H1 (cell line): Measurements from ENCODE around the gene FAM171A1. TPM values are rescaled to one million over a fixed set of nuclear protein-coding genes. Genes with fewer than 3 reads are reported as not detected.

Experiments
- CTCF ChIA-PET: fragments of 300-600 bp; sonication (Branson Sonifier 250); formaldehyde crosslinking; loops from one replicate; lab custom pipeline; 2021; ENCODE audit not compliant: partially characterized antibody; lab: Charles Lee
- POLR2A ChIA-PET: fragments of 300-600 bp; sonication (Branson Sonifier 250); formaldehyde crosslinking; loops from one replicate; lab custom pipeline; 2021; ENCODE audit warnings: inconsistent platforms; ENCODE audit not compliant: partially characterized antibody; lab: Charles Lee
- DNase-seq, 2 experiments: peaks; one replicate each; pipeline versions ENCODE4 v3.0.0 to v3.0.0-alpha.2; 2010 to 2022; ENCODE audit warnings: low spot score in 2 of 2, low read depth in 1 of 2, mixed read lengths in 1 of 2
- FAIRE-seq: peaks from 2 replicates; lab custom pipeline; 2011; peaks lifted over from hg19 to GRCh38; lab: Jason Lieb, UNC
- H2AFZ ChIP-seq: 2 replicates; pipeline ENCODE4 v1.8.1; 2012; ENCODE audit warnings: low read length, inconsistent platforms
- H2AK5ac ChIP-seq: 2 replicates; pipeline ENCODE4 v1.6.1; 2013; ENCODE audit warnings: low read depth, low read length
- H2BK120ac ChIP-seq: replicated peaks from 2 replicates; pipeline ENCODE3; 2013; ENCODE audit warnings: low read depth, low read length, inconsistent platforms
- H2BK12ac ChIP-seq: 2 replicates; pipeline ENCODE4 v1.6.1; 2013; ENCODE audit warnings: low read depth, low read length
- H2BK15ac ChIP-seq: 2 replicates; pipeline ENCODE4 v1.6.1; 2013; ENCODE audit warnings: low read length
- H2BK20ac ChIP-seq: 2 replicates; pipeline ENCODE4 v1.6.1; 2013; ENCODE audit warnings: low read length
- H2BK5ac ChIP-seq: 2 replicates; pipeline ENCODE4 v1.6.1; 2013; ENCODE audit warnings: low read depth, low read length
- H3K14ac ChIP-seq: 2 replicates; pipeline ENCODE4 v1.6.1; 2013; ENCODE audit warnings: inconsistent platforms; ENCODE audit not compliant: insufficient read length
- H3K18ac ChIP-seq: 2 replicates; pipeline ENCODE4 v1.6.1; 2013; ENCODE audit warnings: low read length; ENCODE audit errors: extremely low read depth
- H3K23ac ChIP-seq: 2 replicates; pipeline ENCODE4 v1.6.1; 2013; ENCODE audit warnings: inconsistent platforms; ENCODE audit not compliant: insufficient read length
- H3K23me2 ChIP-seq: 2 replicates; pipeline ENCODE4 v1.6.1; 2013; ENCODE audit warnings: low read depth, low read length
- H3K27ac ChIP-seq: 2 replicates; pipeline ENCODE4 v1.6.1; 2011; ENCODE audit warnings: low read depth, low read length, inconsistent platforms
- H3K27me3 ChIP-seq, 4 experiments: replicated peaks in 1 of 4; 1 replicate in 1 of 4; 2 replicates in 3 of 4; pipeline versions ENCODE4 v1.6.1 to v1.8.1; 2011 to 2013; ENCODE audit warnings: low read length in 3 of 4, mild to moderate bottlenecking in 3 of 4, inconsistent platforms in 2 of 4, mixed read lengths in 2 of 4, moderate library complexity in 1 of 4; ENCODE audit not compliant: control insufficient read depth in 3 of 4, insufficient read depth in 3 of 4; ENCODE audit errors: extremely low read depth in 1 of 4
- H3K36me3 ChIP-seq, 4 experiments: 2 replicates each; pipeline versions ENCODE4 v1.6.1 to v1.8.1; 2011 to 2013; ENCODE audit warnings: mild to moderate bottlenecking in 4 of 4, low read length in 3 of 4, moderate library complexity in 2 of 4, control low read depth in 1 of 4, inconsistent platforms in 1 of 4; ENCODE audit not compliant: insufficient read depth in 4 of 4, control insufficient read depth in 2 of 4
- H3K4ac ChIP-seq: replicated peaks from 2 replicates; pipeline ENCODE3; 2013; ENCODE audit warnings: low read length, low read depth, mixed read lengths, inconsistent platforms; ENCODE audit not compliant: insufficient read length
- H3K4me1 ChIP-seq, 4 experiments: replicated peaks in 1 of 4; 1 replicate in 1 of 4; 2 replicates in 3 of 4; pipeline versions ENCODE4 v1.6.1 to v1.8.1; 2011 to 2013; ENCODE audit warnings: low read length in 3 of 4, inconsistent platforms in 2 of 4, mixed read lengths in 1 of 4; ENCODE audit not compliant: insufficient read depth in 4 of 4, control insufficient read depth in 3 of 4
- H3K4me2 ChIP-seq, 2 experiments: 2 replicates each; pipeline versions ENCODE4 v1.6.1 to v1.8.1; 2011 to 2013; ENCODE audit warnings: low read depth in 2 of 2, low read length in 2 of 2, control low read depth in 1 of 2, inconsistent platforms in 1 of 2, mild to moderate bottlenecking in 1 of 2; ENCODE audit not compliant: insufficient read depth in 1 of 2
- H3K4me3 ChIP-seq, 4 experiments: fragments of 200-600, 300-600 bp in 1 of 4; sonication (generic), shearing (Covaris generic), sonication (Bioruptor Twin) in 1 of 4; 2 replicates each; pipeline versions ENCODE4 v1.5.1 to v1.8.1; 2011 to 2016; ENCODE audit warnings: low read length in 4 of 4, low read depth in 3 of 4, control low read depth in 2 of 4, inconsistent platforms in 2 of 4, mild to moderate bottlenecking in 2 of 4, mixed read lengths in 1 of 4, moderate library complexity in 1 of 4; ENCODE audit not compliant: insufficient read depth in 2 of 4; ENCODE audit errors: extremely low read depth in 1 of 4
- H3K56ac ChIP-seq: replicated peaks from 2 replicates; pipeline ENCODE3; 2013; ENCODE audit warnings: low read depth, mild to moderate bottlenecking, mixed read lengths, low read length, inconsistent platforms; ENCODE audit not compliant: insufficient read length
- H3K79me1 ChIP-seq: 2 replicates; pipeline ENCODE4 v1.6.1; 2013; ENCODE audit warnings: low read depth, low read length, control low read depth
- H3K79me2 ChIP-seq, 2 experiments: 2 replicates each; pipeline versions ENCODE4 v1.6.1 to v1.8.1; 2012 to 2013; ENCODE audit warnings: low read length in 2 of 2, mild to moderate bottlenecking in 2 of 2, inconsistent platforms in 1 of 2; ENCODE audit not compliant: insufficient read depth in 2 of 2, control insufficient read depth in 1 of 2
- H3K9ac ChIP-seq, 4 experiments: replicated peaks in 1 of 4; 1 replicate in 1 of 4; 2 replicates in 3 of 4; pipeline versions ENCODE4 v1.6.1 to v1.8.1; 2011 to 2013; ENCODE audit warnings: low read depth in 3 of 4, low read length in 3 of 4, control low read depth in 2 of 4, mild to moderate bottlenecking in 2 of 4, moderate library complexity in 2 of 4, inconsistent platforms in 1 of 4; ENCODE audit errors: extremely low read depth in 1 of 4
- H3K9me3 ChIP-seq, 2 experiments: 2 replicates each; pipeline versions ENCODE4 v1.6.1 to v1.8.1; 2012 to 2013; ENCODE audit warnings: mild to moderate bottlenecking in 2 of 2, moderate library complexity in 2 of 2, control low read depth in 1 of 2, inconsistent platforms in 1 of 2, low read depth in 1 of 2, low read length in 1 of 2, mixed read lengths in 1 of 2; ENCODE audit not compliant: insufficient read depth in 2 of 2
- H4K20me1 ChIP-seq, 2 experiments: replicated peaks in 1 of 2; 2 replicates each; pipeline versions ENCODE3 to v1.8.1; 2011 to 2013; ENCODE audit warnings: inconsistent platforms in 2 of 2, low read length in 2 of 2, mild to moderate bottlenecking in 1 of 2; ENCODE audit not compliant: insufficient read depth in 2 of 2, control insufficient read depth in 1 of 2
- H4K5ac ChIP-seq: 2 replicates; pipeline ENCODE4 v1.6.1; 2013; ENCODE audit warnings: low read length, low read depth, mixed read lengths, inconsistent platforms; ENCODE audit not compliant: insufficient read length
- H4K8ac ChIP-seq: 2 replicates; pipeline ENCODE4 v1.8.0; 2013; ENCODE audit warnings: mild to moderate bottlenecking, moderate library complexity, low read length, inconsistent platforms; ENCODE audit not compliant: insufficient read depth; ENCODE audit errors: extremely low read depth
- H4K91ac ChIP-seq: replicated peaks from 2 replicates; pipeline ENCODE3; 2013; ENCODE audit warnings: low read length, mixed read lengths, inconsistent platforms; ENCODE audit not compliant: insufficient read length
- CHD1 ChIP-seq: IDR thresholded peaks from 2 replicates; pipeline ENCODE4 v1.6.1; 2012; ENCODE audit warnings: low read depth, low read length, improper control_type of control experiment
- SIN3A ChIP-seq, 2 experiments: IDR thresholded peaks in 1 of 2; conservative IDR thresholded peaks in 1 of 2; 2 replicates each; pipeline ENCODE4 v1.6.1; 2011 to 2012; ENCODE audit warnings: low read length in 2 of 2, improper control_type of control experiment in 1 of 2, low read depth in 1 of 2, mild to moderate bottlenecking in 1 of 2
- SIX5 ChIP-seq: IDR thresholded peaks from 2 replicates; pipeline ENCODE4 v1.6.1; 2011; ENCODE audit warnings: mild to moderate bottlenecking, low read depth, low read length
- SP2 ChIP-seq: IDR thresholded peaks from 2 replicates; pipeline ENCODE4 v1.6.1; 2012; ENCODE audit warnings: mild to moderate bottlenecking, low read length, inconsistent platforms
- SRF ChIP-seq: IDR thresholded peaks from 2 replicates; pipeline ENCODE4 v1.6.1; 2011; ENCODE audit warnings: mild to moderate bottlenecking, low read depth, low read length, moderate library complexity
- TEAD4 ChIP-seq: IDR thresholded peaks from 2 replicates; pipeline ENCODE4 v1.6.1; 2012; ENCODE audit warnings: low read depth, low read length, inconsistent platforms, mixed read lengths
- WGBS, 2 experiments: shearing (Covaris generic) in 1 of 2; methylation state at CpG; one replicate each; pipeline versions ENCODE4 v1.1.6 to v1.1.7; 2013 to 2015; ENCODE audit warnings: low lambda C conversion rate in 2 of 2, mixed read lengths in 2 of 2, inconsistent platforms in 1 of 2, low coverage in 1 of 2, missing lambda C conversion rate in 1 of 2; ENCODE audit not compliant: insufficient replicate concordance in 2 of 2, insufficient coverage in 1 of 2, insufficient read length in 1 of 2; ENCODE audit errors: extremely low coverage in 1 of 2, missing lambda C conversion rate in 1 of 2; 5-methylcytosine and 5-hydroxymethylcytosine counted together
- polyA plus RNA-seq, 7 experiments: library from polyadenylated mRNA; depleted of rRNA in 3 of 7; stranded (reverse) in 5 of 7; unstranded in 2 of 7; fragments of >200 nt in 5 of 7; fragments of 200-250 nt in 2 of 7; gene quantifications; 1 replicate in 5 of 7; 2 replicates in 1 of 7; 4 replicates in 1 of 7; pipeline versions ENCODE4 v1.2.1 to v1.2.3, GENCODE V29; 2011 to 2013; ENCODE audit warnings: missing spikeins in 2 of 7, mixed read lengths in 2 of 7
- total RNA-seq: library from RNA; stranded (reverse); fragmentation: NEBNext Ultra II Directional; extraction: Animal tissue kit (Norgen Biotek cat#: 25700); gene quantifications from 2 replicates; pipeline ENCODE4 v1.2.1, GENCODE V29; 2021

Gene FAM171A1
- total and polyA plus RNA-seq, 2 of the 8 experiments (the other 6 are each of a cell fraction or from before 2014, with no cell fraction given): 26.6 to 42.1 TPM

GRCh38 chr10:15368101-15368855, 2.8 kb downstream of the FAM171A1 start:
- 85% methylated on average over 7 of the region's 7 CpGs; no CpG with 5 or more reads in 1 of the 2 experiments for WGBS, 2 experiments
- Histone ChIP-seq H2BK5ac (no peak overlapping the region), H2AK5ac (no peak overlapping the region), H2BK20ac (no peak overlapping the region), H3K14ac (no peak overlapping the region), H3K4me2 (peak overlapping the region in 1 of 2 experiments; percentile 97; a peak in 1 of 4 replicates), H3K27ac (no peak overlapping the region), H3K4me3 (no peak overlapping the region), H3K79me1 (peaks cover 9% of the 10 kb centered on the region), H3K4me1 (peaks cover 0 to 7% (median 6%) of the 10 kb centered on the region in 4 experiments; a peak in 6 of 7 replicates), H4K8ac (no peak overlapping the region), H3K23me2 (peaks cover 2% of the 10 kb centered on the region; the same call in 1 of the 2 replicates), H2BK120ac (no peak overlapping the region), H4K20me1 (no peaks in the 10 kb centered on the region), H4K91ac (no peak overlapping the region), H3K27me3 (0 out of 7 replicates have a peak, but pooled peaks cover 0 to 3% (median under 1%) of the 10 kb centered on the region in 4 experiments), H3K23ac (no peak overlapping the region), H3K4ac (no peak overlapping the region), H4K5ac (no peak overlapping the region), H3K36me3 (no peaks in the 10 kb centered on the region), H3K56ac (no peak overlapping the region), H3K9me3 (no peaks in the 10 kb centered on the region; a peak in 1 of 4 replicates), H3K9ac (no peak overlapping the region), H3K18ac (no peak overlapping the region), H2BK15ac (no peak overlapping the region), H2AFZ (no peak overlapping the region), H2BK12ac (no peak overlapping the region), H3K79me2 (peaks cover 0 to 49% of the 10 kb centered on the region in 2 experiments; a peak in 2 of 4 replicates)
- ChIA-PET CTCF (interaction anchor here (0.7 to 1.5 kb wide), 6 partner anchors 11 to 319 kb away, joined by 3 to 5 read pairs (median 4); no protein-coding TSS in a partner anchor), POLR2A (interaction anchor here (0.8 to 1.3 kb wide), 3 partner anchors 22 to 113 kb away, joined by 3 to 4 read pairs (median 3); no protein-coding TSS in a partner anchor)
- FAIRE-seq: peak; percentile 45
- DNase-seq: no peak
- TF ChIP-seq SIN3A (conservative IDR thresholded peaks at IDR 0.05 in 1 of 2, IDR thresholded peaks at IDR 0.05 in 1 of 2; ENCODE audit: low read depth in 1 of 2, low read length in 2 of 2): no peak
- TF ChIP-seq SIX5: no peak
- TF ChIP-seq SRF: no peak
- TF ChIP-seq TEAD4: no peak
- no peak for TF ChIP-seq SP2
- TF ChIP-seq CHD1: no peak
